Stomach smooth muscle (tissue), 2 donors: Measurements from ENCODE around the gene IL19.

Source experiments
- H3K27ac ChIP-seq: one replicate; pipeline ENCODE4 v1.7.0; 2013; ENCODE audit warnings: mild to moderate bottlenecking, low read length, inconsistent platforms
- H3K27me3 ChIP-seq, 2 donors: one replicate each; pipeline ENCODE4 v1.7.0; 2013; ENCODE audit warnings: low read length in 2 of 2; ENCODE audit not compliant: insufficient read depth in 2 of 2, control insufficient read depth in 1 of 2
- H3K36me3 ChIP-seq, 2 donors: one replicate each; pipeline ENCODE4 v1.7.0; 2013; ENCODE audit warnings: low read length in 2 of 2; ENCODE audit not compliant: control insufficient read depth in 2 of 2, insufficient read depth in 2 of 2
- H3K4me1 ChIP-seq: one replicate; pipeline ENCODE4 v1.7.0; 2013; ENCODE audit warnings: low read length; ENCODE audit not compliant: control insufficient read depth, insufficient read depth
- H3K4me3 ChIP-seq, 2 donors: one replicate each; pipeline ENCODE4 v1.7.0; 2013; ENCODE audit warnings: low read length in 2 of 2
- H3K9ac ChIP-seq, 2 donors: one replicate each; pipeline ENCODE4 v1.7.0; 2013; ENCODE audit warnings: low read length in 2 of 2, mild to moderate bottlenecking in 1 of 2
- H3K9me3 ChIP-seq, 2 donors: one replicate each; pipeline ENCODE4 v1.7.0; 2013; ENCODE audit warnings: low read length in 2 of 2; ENCODE audit not compliant: control insufficient read depth in 2 of 2
- donor health status: healthy.
- donor health status: Pancreatic carcinoma.

IL19 gene

DNA sequence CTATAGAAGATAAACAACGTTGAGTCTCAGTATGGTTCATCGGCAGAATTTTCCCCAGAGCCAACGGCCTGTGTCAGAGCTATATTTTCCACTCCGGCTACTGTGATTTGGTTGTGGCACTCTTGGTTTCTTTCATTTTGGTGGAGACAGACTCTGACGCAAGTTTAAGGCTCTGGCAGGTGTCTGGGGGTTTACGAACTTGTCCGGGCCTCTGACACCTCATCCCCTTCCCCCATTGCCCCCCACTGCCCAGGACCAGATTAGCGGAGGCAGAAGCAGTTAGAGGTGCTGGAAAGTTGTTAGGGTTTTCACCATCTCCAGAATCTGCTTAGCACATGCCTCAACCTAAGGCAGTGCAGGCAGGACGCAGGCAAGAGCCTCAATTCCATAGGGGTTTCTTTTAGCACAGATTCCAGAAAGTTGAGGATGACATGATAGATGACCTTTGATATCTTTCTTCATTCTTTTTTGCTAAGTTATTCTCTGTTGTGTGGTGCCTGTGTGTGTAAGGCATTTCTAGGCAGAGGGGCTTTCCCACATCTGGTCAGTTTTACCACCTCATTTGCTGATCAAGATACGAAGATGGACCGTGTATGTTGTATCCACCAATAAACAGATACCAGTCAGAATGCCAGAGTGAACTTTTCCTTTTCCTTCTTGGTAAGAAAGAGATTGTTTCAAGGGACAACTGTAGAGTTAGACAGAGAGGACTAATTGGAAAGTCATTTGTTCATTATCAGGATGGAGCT is 20.1 kb downstream of the IL19 start:
- Histone ChIP-seq H3K4me1 (no peaks in the 10 kb centered on the region), H3K9ac (no peak overlapping the region), H3K27me3 (peaks cover 2 to 4% of the 10 kb centered on the region in 2 donors), H3K9me3 (no peaks in the 10 kb centered on the region), H3K36me3 (no peaks in the 10 kb centered on the region), H3K4me3 (no peak overlapping the region), H3K27ac (no peak overlapping the region)

DNA sequence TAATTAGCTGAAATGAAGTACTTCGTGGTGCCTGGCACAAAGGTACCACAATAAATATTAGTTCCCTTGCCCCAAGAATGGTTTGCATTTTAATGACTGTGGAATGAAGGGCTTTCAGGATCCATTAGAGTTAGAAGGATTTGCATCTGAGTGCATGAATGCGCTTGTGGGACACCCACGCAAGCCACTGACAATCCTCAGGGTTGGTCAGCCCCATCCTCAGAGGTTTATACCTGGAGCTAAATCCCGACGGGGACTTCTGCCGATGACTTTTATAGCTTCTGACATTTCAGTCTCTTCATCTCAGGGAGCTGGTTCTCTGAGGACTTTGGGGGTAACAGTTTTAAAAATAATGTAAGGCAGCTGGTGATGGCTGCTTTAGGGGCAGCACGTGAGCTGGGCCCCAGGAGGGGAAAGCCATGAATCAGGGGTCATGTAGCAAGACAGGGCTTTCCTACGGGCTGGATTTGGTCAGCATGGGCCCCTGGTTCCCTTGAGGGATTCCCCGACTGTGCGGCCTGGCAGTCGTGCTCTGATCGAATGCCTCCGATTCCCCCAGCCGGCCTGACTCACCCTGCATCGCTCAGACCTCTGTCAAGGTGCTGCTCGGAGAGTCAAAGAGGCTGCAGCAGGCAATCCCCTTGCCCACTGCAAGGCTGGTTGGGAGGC is 22.5 kb downstream of the IL19 start:
- Histone ChIP-seq H3K27ac (no peak overlapping the region), H3K4me1 (no peaks in the 10 kb centered on the region), H3K4me3 (no peak overlapping the region), H3K9me3 (no peaks in the 10 kb centered on the region), H3K27me3 (peaks cover 4 to 5% of the 10 kb centered on the region in 2 donors), H3K36me3 (no peaks in the 10 kb centered on the region), H3K9ac (no peak overlapping the region)

DNA sequence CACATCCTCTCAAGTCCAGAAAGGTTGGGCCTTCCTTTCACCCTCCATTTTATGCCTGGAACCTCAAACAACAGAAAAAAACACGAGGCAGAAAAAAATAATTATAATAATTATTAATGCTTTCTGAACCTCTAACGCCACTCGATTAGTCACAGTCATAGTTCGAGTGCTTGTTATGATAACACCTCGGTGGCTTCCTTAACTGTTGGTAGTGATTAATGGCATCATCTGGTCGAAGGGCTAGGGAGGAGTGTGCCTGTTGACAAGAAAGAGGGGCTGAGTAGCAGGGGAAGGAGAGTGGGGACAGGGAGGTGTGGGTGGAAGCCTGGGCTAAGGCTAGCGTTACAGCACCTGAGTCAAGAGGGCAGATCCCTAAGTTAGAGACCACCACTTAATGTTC is 23.0 kb downstream of the IL19 start:
- Histone ChIP-seq H3K4me3 (no peak overlapping the region), H3K9ac (no peak overlapping the region), H3K36me3 (no peaks in the 10 kb centered on the region), H3K4me1 (no peaks in the 10 kb centered on the region), H3K9me3 (no peaks in the 10 kb centered on the region), H3K27me3 (peaks cover 4 to 5% of the 10 kb centered on the region in 2 donors), H3K27ac (no peak overlapping the region)

DNA sequence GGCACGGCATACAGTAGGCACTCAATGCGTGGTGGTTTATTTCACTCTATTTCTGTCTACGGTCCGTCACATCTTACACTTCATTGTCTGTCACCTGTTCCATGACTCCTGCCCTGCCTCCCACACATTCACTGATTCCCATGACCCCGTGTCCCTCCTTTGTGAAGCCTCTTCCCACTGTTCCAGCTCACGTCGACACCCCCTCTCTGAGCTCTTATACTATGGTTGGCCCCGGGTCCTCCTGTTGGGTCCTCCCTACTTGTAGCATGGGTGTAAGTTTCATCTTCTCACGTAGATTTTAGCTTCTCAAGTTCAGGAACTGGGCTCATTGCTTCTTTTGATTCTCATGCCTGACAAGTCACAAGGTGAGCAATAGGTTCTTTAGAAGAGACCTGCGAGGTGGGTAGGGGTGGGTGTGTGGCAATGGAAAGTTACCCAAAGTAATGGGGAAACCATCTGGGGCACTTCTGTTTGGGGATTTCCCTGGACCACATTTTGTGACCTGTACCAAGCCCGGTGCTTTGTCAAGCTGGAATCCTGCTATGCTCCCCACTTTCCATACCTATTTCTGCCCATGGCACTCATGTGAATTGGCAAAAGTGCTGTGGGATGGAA is 23.8 kb downstream of the IL19 start:
- Histone ChIP-seq H3K36me3 (no peaks in the 10 kb centered on the region), H3K27ac (no peak overlapping the region), H3K4me1 (no peaks in the 10 kb centered on the region), H3K27me3 (peaks cover 7% of the 10 kb centered on the region in 2 donors), H3K9me3 (no peaks in the 10 kb centered on the region), H3K9ac (no peak overlapping the region), H3K4me3 (no peak overlapping the region)

DNA sequence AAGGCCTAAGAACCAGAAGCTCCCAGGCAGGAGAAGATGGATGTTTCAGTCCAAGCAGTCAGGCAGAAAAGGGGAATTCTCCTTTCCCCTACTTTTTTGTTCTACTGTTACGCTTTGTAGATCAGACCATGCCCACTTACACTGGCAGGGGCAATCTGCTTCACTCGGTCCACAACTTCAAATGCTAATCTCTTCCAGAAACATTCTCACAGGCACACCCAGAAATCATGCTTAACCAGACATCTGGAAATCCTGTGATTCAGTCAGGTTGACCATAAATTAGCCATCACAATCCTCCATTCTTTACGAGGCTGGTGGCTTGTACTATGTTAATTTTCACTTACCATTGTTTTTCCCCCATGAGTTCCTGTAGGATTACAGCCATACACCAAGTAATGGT is 25.5 kb downstream of the IL19 start:
- Histone ChIP-seq H3K9me3 (no peaks in the 10 kb centered on the region), H3K27ac (no peak overlapping the region), H3K4me1 (no peaks in the 10 kb centered on the region), H3K36me3 (no peaks in the 10 kb centered on the region), H3K9ac (no peak overlapping the region), H3K27me3 (peaks cover 7 to 9% of the 10 kb centered on the region in 2 donors), H3K4me3 (no peak overlapping the region)

DNA sequence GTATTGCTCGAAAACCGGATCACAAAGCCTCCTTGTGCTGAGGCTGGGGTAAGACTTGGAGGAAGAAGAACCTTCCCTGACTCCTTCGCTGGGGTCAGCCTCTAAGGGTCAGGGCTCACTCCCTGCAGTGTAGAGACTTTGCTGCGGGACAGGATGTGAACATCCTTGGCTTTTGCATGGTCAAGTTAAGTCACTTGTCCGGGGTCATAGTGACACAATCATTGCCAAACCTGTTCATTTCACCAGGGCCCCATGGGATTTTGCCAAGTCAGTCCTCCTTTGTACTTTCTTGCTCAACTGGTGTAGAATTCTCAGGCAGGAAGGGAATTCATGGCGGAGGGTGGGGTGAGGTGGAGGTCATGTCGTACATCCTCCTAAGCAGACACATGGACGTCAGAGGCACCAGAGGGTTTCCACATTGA is 26.4 kb downstream of the IL19 start:
- Histone ChIP-seq H3K36me3 (no peaks in the 10 kb centered on the region), H3K4me1 (no peaks in the 10 kb centered on the region), H3K4me3 (no peak overlapping the region), H3K27me3 (peaks cover 7 to 9% of the 10 kb centered on the region in 2 donors), H3K9me3 (no peaks in the 10 kb centered on the region), H3K27ac (no peak overlapping the region), H3K9ac (no peak overlapping the region)

DNA sequence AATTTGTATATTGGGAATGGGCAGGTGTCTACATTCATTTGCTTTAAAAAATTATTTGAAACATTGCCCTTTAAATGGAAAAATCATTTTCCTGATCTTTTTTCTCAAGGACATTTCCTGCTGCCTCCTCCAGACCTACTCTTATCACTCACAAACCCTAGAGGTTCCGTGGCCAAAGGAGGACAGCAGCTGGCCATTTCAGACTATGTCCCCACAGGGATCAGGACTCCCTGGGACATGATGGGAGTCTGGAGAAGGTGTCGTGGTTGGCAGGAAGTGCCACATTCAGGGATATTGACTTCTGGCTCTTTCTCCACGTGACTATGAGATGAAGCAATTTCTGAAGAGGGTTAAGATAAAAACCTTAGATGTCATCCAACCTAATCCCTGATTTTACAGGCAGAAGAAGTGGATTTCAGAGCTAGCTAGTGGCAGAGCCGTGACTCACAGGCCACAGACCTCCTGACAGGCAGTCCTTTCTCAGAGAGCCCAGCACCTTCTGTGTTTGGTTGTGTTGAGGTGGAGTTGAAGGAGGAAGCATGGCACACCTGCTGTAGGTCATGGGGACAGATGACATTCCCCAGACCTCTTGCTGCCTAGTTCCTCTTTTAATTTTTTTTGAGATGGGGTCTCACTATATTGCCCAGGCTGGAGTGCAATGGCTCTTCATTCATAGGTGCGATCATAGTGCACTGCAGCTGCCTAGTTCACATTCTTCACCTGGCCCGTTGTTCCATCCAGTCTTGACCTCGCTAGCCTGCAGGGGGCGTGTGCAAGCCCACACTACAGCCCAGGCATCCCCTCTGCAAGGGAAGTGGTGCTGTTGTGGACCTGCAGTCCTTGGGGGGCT is 27.2 kb downstream of the IL19 start:
- Histone ChIP-seq H3K4me1 (no peaks in the 10 kb centered on the region), H3K36me3 (no peaks in the 10 kb centered on the region), H3K4me3 (no peak overlapping the region), H3K9me3 (no peaks in the 10 kb centered on the region), H3K9ac (no peak overlapping the region), H3K27ac (no peak overlapping the region), H3K27me3 (peaks cover 7 to 9% of the 10 kb centered on the region in 2 donors)

DNA sequence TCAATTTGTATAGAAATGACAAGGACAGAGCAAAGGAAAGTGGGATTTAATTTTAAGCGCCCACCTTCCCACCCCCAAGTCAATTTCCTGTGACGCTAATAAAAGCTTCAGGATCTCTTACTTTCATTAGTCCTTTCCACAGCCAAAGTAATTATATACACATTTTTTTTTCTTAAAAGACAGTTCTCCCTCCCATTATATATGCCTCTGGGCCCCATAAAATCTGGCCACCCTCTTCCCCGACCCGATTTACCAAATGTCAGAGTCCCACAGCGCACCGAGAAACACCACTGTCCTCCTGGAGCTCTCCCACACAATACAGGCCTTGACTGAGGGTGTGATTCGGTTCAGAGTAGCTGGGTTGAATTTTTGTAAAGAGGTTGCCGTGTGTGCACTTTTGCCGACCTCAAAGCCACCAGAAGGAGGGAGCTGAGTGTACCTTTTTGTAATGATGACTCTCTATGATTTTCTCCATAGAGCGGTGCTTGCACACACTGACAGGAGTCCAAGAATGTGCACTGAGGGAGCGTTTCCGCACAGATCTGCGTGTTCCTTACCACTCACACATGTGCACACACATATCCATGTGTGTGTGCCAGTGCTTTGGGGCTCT is 27.9 kb downstream of the IL19 start:
- Histone ChIP-seq H3K4me3 (no peak overlapping the region), H3K9ac (no peak overlapping the region), H3K36me3 (no peaks in the 10 kb centered on the region), H3K27ac (no peak overlapping the region), H3K27me3 (peaks cover 5 to 7% of the 10 kb centered on the region in 2 donors), H3K9me3 (no peaks in the 10 kb centered on the region), H3K4me1 (no peaks in the 10 kb centered on the region)

DNA sequence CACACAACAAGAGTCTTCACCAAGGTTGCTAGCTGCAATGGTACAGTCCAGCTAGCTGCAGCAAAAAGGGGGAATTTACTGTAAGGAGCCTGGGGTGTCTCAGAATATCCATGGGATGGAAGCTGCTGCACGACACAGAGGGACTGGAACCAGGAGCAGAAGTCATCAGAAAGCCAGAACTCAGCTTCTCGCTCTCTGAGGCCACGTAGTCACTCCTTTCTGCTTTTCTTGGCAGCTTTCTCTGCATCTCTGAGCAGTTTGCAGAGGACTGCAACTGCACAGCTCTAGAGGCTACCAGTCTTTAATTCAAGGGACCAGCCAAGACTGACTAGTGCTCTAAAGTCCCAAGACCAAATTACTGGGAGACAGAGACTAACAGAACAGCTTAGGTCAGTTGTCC is 28.7 kb downstream of the IL19 start:
- Histone ChIP-seq H3K4me1 (no peaks in the 10 kb centered on the region), H3K27me3 (peaks cover 5 to 7% of the 10 kb centered on the region in 2 donors), H3K9ac (no peak overlapping the region), H3K27ac (no peak overlapping the region), H3K9me3 (no peaks in the 10 kb centered on the region), H3K36me3 (no peaks in the 10 kb centered on the region), H3K4me3 (no peak overlapping the region)

DNA sequence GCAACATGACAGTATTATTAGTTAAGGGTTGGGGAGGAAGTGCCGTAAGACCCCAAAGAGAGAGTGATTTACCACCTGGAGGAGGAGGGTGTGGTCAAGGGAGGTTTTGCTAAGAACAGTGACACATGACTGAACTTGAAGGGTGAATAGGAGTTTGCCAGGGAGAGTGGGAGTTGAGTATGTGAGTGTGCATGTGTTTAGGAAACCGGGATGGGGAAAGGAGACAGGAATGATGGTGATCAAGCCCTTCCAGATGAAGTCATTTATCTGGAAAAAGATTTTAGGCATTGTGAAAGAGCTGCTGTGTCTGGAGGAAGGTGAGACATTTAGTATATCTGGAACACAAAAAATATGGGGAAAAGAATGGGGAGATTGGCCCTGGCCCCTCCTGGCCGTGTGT is 29.8 kb downstream of the IL19 start:
- no peaks in the 10 kb centered on the region for H3K4me1 ChIP-seq
- no peaks in the 10 kb centered on the region for H3K9me3 ChIP-seq
- no peaks in the 10 kb centered on the region for H3K36me3 ChIP-seq
- H3K4me3 ChIP-seq: no peak overlapping the region
- H3K9ac ChIP-seq: no peak overlapping the region
- peaks cover 5% of the 10 kb centered on the region in 2 donors for H3K27me3 ChIP-seq
- H3K27ac ChIP-seq: no peak overlapping the region
